Upper lobe of right lung (tissue), 1 donor: ENCODE data around the gene SH3RF2. TPM values are rescaled to one million over a fixed set of nuclear protein-coding genes. Genes with fewer than 3 reads are reported as not detected.

Experiments used
- ATAC-seq: fragments of 200-7000 bp; cut with Tn5 transposase; one replicate; pipeline ENCODE4 v1.9.1; 2020; ENCODE audit warnings: mild to moderate bottlenecking, moderate library complexity
- DNase-seq: peaks from one replicate; pipeline ENCODE4 v3.0.0-alpha.2; 2020
- H3K27ac ChIP-seq: fragments of 200-600 bp; one replicate; pipeline ENCODE4 v1.8.0; 2022
- H3K27me3 ChIP-seq: fragments of 200-600 bp; one replicate; pipeline ENCODE4 v1.8.0; 2022; ENCODE audit warnings: mild to moderate bottlenecking
- H3K36me3 ChIP-seq: fragments of 200-600 bp; one replicate; pipeline ENCODE4 v1.8.0; 2022
- H3K4me1 ChIP-seq: fragments of 200-600 bp; one replicate; pipeline ENCODE4 v1.8.0; 2022
- H3K4me3 ChIP-seq: fragments of 200-600 bp; one replicate; pipeline ENCODE4 v1.8.0; 2022; ENCODE audit warnings: mild to moderate bottlenecking
- H3K9me3 ChIP-seq: fragments of 200-600 bp; one replicate; pipeline ENCODE4 v1.8.0; 2022
- intact Hi-C: fragments of 100-400 bp; cut with DNase I; formaldehyde crosslinking; loops from one replicate; pipeline ENCODE4 v1.11.0; 2022
- total RNA-seq: library from RNA; stranded (reverse); fragmentation: NEBNext Ultra II Directional; extraction: Animal tissue kit (Norgen Biotek cat#: 25700); gene quantifications from one replicate; pipeline ENCODE4 v1.2.1, GENCODE V29; 2021
- TF ChIP-seq, protein P1 (sequence below): fragments of 200-600 bp; IDR thresholded peaks from one replicate; pipeline ENCODE4 v1.8.0; 2022; ENCODE audit warnings: antibody characterized with exemption
- donor health status: DM: no; HTN: yes; CAD: no; lungs with severe emphysema.

Gene SH3RF2
- total RNA-seq, 1 donor from 2014 or later: 12.4 TPM

GRCh38 chr5:146025114-146025680 lies 88.8 kb downstream of the SH3RF2 start:
- Histone ChIP-seq H3K4me3 (no peak overlapping the region), H3K4me1 (no peaks in the 10 kb centered on the region), H3K9me3 (no peaks in the 10 kb centered on the region), H3K27ac (no peak overlapping the region), H3K27me3 (no peaks in the 10 kb centered on the region), H3K36me3 (no peaks in the 10 kb centered on the region)
- DNase-seq: no peak
- intact Hi-C loops: no loop called here
- no peak for ATAC-seq
- TF ChIP-seq, protein P1, sequence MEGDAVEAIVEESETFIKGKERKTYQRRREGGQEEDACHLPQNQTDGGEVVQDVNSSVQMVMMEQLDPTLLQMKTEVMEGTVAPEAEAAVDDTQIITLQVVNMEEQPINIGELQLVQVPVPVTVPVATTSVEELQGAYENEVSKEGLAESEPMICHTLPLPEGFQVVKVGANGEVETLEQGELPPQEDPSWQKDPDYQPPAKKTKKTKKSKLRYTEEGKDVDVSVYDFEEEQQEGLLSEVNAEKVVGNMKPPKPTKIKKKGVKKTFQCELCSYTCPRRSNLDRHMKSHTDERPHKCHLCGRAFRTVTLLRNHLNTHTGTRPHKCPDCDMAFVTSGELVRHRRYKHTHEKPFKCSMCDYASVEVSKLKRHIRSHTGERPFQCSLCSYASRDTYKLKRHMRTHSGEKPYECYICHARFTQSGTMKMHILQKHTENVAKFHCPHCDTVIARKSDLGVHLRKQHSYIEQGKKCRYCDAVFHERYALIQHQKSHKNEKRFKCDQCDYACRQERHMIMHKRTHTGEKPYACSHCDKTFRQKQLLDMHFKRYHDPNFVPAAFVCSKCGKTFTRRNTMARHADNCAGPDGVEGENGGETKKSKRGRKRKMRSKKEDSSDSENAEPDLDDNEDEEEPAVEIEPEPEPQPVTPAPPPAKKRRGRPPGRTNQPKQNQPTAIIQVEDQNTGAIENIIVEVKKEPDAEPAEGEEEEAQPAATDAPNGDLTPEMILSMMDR: no peak

DNA sequence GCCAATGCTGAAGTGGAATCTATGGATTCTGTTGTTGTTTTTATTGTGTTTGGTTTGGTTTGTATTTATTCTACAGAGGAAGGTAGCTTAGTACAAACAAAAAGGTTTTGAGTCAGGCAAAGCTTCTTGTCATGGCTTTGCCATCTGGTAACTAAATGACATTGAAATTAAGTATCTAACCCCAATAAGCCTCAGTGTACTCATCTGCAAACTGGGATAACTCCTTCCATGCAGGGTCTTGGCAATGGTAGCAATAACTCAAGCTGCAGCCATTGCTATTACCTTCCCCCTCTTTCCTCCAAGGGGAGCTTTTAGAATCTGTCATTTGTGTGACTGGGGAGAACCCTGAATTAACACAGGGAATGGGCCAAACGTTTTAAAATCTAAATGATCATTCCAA lies 89.3 kb downstream of the SH3RF2 start:
- intact Hi-C loops: no loop called here
- no peaks in the 10 kb centered on the region for H3K4me1 ChIP-seq
- no peak overlapping the region for H3K27ac ChIP-seq
- ATAC-seq (no peak), DNase-seq (no peak)
- H3K27me3 ChIP-seq: no peaks in the 10 kb centered on the region
- H3K9me3 ChIP-seq: no peaks in the 10 kb centered on the region
- H3K36me3 ChIP-seq: no peaks in the 10 kb centered on the region
- no peak overlapping the region for H3K4me3 ChIP-seq
- TF ChIP-seq, protein P1: no peak

GRCh38 chr5:146026307-146027010 lies 90.1 kb downstream of the SH3RF2 start:
- intact Hi-C loops: no loop called here

DNA sequence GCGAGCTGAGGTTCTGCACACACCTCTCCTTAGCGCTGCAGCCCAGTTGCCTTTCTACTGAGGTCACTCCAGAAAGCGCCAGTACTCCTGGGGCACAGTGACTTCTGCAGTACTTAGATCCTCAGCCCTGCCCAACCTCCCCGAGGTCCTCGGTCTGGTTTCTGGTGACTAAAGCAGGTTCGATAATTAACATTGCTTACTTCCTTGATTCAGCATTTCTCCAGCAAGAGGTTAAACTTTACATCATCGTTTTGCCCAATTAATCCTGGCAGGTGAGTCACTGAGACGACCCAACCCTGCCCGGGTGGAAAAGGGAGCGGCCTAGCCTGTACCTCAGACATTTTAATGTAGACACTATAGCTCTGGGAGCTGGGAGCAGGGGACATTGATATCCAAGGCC lies 91.4 kb downstream of the SH3RF2 start:
- TF ChIP-seq, protein P1: no peak
- Histone ChIP-seq H3K36me3 (no peaks in the 10 kb centered on the region), H3K4me3 (no peak overlapping the region), H3K9me3 (no peaks in the 10 kb centered on the region), H3K27me3 (no peaks in the 10 kb centered on the region), H3K27ac (no peak overlapping the region), H3K4me1 (no peaks in the 10 kb centered on the region)
- intact Hi-C loops: no loop called here
- DNase-seq (no peak), ATAC-seq (peak; percentile 40)

More at GRCh38 chr5:146026307-146027010, 90.1 kb downstream of the SH3RF2 start:
- TF ChIP-seq, protein P1: no peak
- H3K4me1 ChIP-seq: no peaks in the 10 kb centered on the region
- no peaks in the 10 kb centered on the region for H3K9me3 ChIP-seq
- DNase-seq: no peak
- no peaks in the 10 kb centered on the region for H3K27me3 ChIP-seq
- no peak for ATAC-seq
- no peak overlapping the region for H3K4me3 ChIP-seq
- H3K27ac ChIP-seq: no peak overlapping the region
- H3K36me3 ChIP-seq: no peaks in the 10 kb centered on the region

DNA sequence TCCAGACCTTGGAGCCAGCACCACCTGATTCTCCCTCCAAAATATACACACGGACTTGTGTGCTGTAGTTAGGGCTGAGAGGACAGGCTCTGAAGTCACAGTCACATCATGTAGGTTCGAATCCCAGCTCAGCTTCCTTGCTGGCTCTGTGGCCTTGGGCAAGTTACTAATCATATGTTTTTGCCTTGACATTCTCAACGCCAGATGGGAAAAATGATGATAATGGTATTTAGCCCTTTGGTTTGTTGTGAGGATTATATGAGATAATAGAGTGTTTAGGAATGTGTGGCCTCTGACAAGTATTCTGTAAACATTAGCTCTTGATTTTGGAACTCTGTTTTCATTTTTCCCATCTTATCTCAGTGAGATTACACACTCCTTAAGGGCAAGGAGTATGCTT lies 96.5 kb downstream of the SH3RF2 start:
- no peak overlapping the region for H3K27ac ChIP-seq
- intact Hi-C loops: no loop called here

More for the DNA sequence above, 96.5 kb downstream of the SH3RF2 start:
- Histone ChIP-seq H3K9me3 (no peaks in the 10 kb centered on the region), H3K4me1 (no peaks in the 10 kb centered on the region), H3K4me3 (no peak overlapping the region), H3K27me3 (no peaks in the 10 kb centered on the region), H3K36me3 (no peaks in the 10 kb centered on the region)
- TF ChIP-seq, protein P1: no peak
- ATAC-seq (no peak), DNase-seq (no peak)
